HEK293 (cell line): ENCODE measurements around the gene MEI1.

Source experiments
- CTCF ChIP-seq: fragments of 450-650 bp; formaldehyde crosslinking; IDR thresholded peaks from 2 replicates; pipeline ENCODE4 v1.5.1; 2016; ENCODE audit warnings: missing biosample characterization, missing genetic modification characterization
- HOXD13 ChIP-seq: sonication (generic); formaldehyde crosslinking; IDR thresholded peaks from 2 replicates; pipeline ENCODE4 v1.8.0; 2022; ENCODE audit warnings: missing genetic modification reagents, borderline replicate concordance
- KLF17 ChIP-seq: fragments of 450-650 bp; formaldehyde crosslinking; IDR thresholded peaks from 2 replicates; pipeline ENCODE4 v1.5.1; 2016; ENCODE audit warnings: missing biosample characterization, missing genetic modification characterization
- TRIM28 ChIP-seq: IDR thresholded peaks from 2 replicates; pipeline ENCODE4 v1.6.1; 2011; ENCODE audit warnings: low read length, control low read depth, borderline replicate concordance
- ZIC2 ChIP-seq: fragments of 450-650 bp; formaldehyde crosslinking; IDR thresholded peaks from 2 replicates; pipeline ENCODE4 v1.5.1; 2016; ENCODE audit warnings: missing biosample characterization, missing genetic modification characterization

GRCh38 chr22:41683052-41683451 lies 16.3 kb upstream of the MEI1 start:
- no peak for TF ChIP-seq HOXD13 (CRISPR knock-in tag)
- no peak for TF ChIP-seq CTCF (tag by site-specific recombination)
- no peak for TF ChIP-seq KLF17 (tag by site-specific recombination)
- no peak for TF ChIP-seq ZIC2 (tag by site-specific recombination)
- TF ChIP-seq TRIM28 = no peak
